Peyer's patch (tissue), 4 donors: ENCODE results near the gene SOX5.

Experiments
- POLR2A ChIP-seq, 2 donors: fragments of 450-650 bp; IDR thresholded peaks; one replicate each; pipeline ENCODE4 v1.5.1; 2017; ENCODE audit warnings: antibody characterized with exemption in 2 of 2, mild to moderate bottlenecking in 2 of 2, moderate library complexity in 2 of 2
- TF ChIP-seq, protein P1 (sequence below), 6 experiments: fragments of 450-650 bp in 4 of 6; fragments of 200-600 bp in 2 of 6; sonication (generic) in 1 of 6; IDR thresholded peaks; one replicate each; pipeline ENCODE4 v1.5.1; 2017 to 2019; ENCODE audit warnings: antibody characterized with exemption in 6 of 6, mild to moderate bottlenecking in 3 of 6, moderate library complexity in 1 of 6

DNA sequence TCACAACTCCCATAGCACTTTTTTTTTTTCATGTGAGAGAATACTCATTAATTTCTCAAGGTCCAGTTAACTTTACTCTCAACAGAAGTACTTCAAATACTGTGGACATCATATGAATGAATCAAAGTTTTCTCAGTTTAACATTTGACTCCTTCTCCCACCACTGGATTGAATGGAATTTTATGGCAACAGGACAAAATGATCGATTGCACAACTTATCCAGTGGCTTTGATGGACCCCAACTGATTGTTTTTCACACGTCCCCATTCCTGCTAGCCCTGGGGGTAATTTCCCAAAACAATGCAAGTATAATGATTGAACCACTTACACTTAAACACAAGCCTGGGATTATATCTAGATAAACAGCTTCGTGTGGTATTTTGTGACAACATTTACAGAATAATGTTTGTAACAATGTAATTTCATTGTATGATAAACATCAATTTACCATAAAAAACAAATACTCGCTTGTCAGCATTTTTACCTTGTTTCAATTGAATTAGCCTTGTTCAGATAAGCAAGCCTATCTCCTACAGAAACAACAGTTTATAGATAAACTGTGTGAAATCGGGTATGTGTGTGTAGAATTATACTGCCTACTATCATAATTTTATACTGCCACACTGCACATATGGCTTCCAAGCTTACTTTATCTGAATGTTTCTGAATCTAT, 60.9 kb downstream of the SOX5 start:
- TF ChIP-seq, protein P1, sequence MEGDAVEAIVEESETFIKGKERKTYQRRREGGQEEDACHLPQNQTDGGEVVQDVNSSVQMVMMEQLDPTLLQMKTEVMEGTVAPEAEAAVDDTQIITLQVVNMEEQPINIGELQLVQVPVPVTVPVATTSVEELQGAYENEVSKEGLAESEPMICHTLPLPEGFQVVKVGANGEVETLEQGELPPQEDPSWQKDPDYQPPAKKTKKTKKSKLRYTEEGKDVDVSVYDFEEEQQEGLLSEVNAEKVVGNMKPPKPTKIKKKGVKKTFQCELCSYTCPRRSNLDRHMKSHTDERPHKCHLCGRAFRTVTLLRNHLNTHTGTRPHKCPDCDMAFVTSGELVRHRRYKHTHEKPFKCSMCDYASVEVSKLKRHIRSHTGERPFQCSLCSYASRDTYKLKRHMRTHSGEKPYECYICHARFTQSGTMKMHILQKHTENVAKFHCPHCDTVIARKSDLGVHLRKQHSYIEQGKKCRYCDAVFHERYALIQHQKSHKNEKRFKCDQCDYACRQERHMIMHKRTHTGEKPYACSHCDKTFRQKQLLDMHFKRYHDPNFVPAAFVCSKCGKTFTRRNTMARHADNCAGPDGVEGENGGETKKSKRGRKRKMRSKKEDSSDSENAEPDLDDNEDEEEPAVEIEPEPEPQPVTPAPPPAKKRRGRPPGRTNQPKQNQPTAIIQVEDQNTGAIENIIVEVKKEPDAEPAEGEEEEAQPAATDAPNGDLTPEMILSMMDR (IDR thresholded peaks at IDR 0.05) = no peak
- TF ChIP-seq POLR2A (IDR thresholded peaks at IDR 0.05) = no peak
